GM23248 (cell line): ENCODE results near the gene STT3B.

Experiments used
- EZH2 ChIP-seq: fragments of 200-600 bp; sonication (generic); IDR thresholded peaks from 2 replicates; pipeline ENCODE4 v1.6.1; 2018; ENCODE audit warnings: antibody characterized with exemption, mild to moderate bottlenecking; ENCODE audit not compliant: insufficient read depth, poor library complexity, severe bottlenecking
- EZH2phosphoT487 ChIP-seq: fragments of 200-600 bp; sonication (generic); IDR thresholded peaks from 2 replicates; pipeline ENCODE4 v1.6.1; 2018; ENCODE audit warnings: antibody characterized with exemption, moderate library complexity, mild to moderate bottlenecking, low read depth; ENCODE audit not compliant: insufficient read depth

DNA sequence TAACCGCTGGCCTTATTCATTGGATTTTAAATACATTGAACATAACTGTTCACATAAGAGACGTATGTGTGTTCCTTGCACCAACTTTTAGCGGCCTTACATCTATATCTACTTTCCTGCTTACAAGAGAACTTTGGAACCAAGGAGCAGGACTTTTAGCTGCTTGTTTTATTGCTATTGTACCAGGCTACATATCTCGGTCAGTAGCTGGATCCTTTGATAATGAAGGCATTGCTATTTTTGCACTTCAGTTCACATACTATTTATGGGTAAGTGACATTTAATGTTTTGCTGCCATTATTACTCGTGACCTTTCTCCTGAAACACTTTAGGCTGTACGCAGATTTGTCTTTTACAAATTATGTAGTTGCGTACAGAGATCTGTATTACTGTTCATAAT, 47.1 kb downstream of the STT3B start:
- TF ChIP-seq EZH2 (no peak), EZH2phosphoT487 (no peak)
